ENCODE results near the gene C1orf35. TPM values are rescaled to one million over a fixed set of nuclear protein-coding genes. Genes with fewer than 3 reads are reported as not detected.

The C1orf35 gene
- total and polyA plus RNA-seq, 2 donors = 4.3 to 25.7 TPM

GRCh38 chr1:228146417-228147150 lies 43.5 kb upstream of the C1orf35 start:
- 86% methylated on average over 18 of the region's 18 CpGs for WGBS

DNA sequence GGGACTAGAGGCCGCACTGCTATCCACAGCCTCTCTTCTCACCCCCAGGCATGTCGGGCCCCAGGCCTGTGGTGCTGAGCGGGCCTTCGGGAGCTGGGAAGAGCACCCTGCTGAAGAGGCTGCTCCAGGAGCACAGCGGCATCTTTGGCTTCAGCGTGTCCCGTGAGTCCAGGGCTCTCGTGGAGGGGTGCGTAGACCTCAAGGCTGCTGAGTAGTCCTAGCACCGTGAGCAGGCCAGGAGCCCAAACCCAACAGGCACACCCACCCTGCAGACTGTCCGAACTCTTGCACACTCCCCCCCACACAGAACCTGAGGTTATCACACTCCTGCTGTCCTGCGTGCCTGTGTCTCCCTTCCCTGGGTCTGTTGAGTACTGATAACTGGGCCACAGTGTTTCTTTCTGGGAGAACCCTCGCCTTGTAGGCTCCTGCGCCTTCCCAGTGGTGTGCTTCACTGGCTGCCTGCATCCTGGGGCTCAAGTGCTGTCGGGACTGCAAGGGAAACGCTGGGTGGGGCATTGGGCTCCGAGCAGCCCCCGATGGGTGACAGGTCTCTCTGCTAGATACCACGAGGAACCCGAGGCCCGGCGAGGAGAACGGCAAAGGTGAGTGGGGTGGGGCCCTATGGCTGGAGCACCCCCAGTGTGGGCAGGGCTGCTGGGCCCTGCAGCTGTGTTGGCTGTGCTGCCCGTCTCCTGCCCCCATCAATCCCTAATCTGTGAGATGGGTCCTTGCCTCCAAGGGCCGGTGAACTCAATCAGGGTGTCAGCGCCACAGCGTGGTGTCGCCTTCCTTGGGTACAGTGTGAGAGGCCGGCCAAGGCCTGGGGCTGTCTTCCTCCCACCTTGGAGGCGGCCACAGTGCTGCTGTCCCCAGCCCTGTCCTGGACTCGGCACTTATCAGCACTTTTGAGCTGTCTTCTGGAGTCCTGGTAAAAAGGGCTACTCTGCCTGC lies 42.6 kb upstream of the C1orf35 start:
- Histone ChIP-seq H3K4me1 (ENCODE audit: insufficient read depth) (no peaks in the 10 kb centered on the region), H3K36me3 (ENCODE audit: insufficient read depth) (no peaks in the 10 kb centered on the region), H3K4me3 (ENCODE audit: low read depth, low read length) (no peak overlapping the region), H3K27ac (ENCODE audit: low read depth) (no peak overlapping the region)
- 89% methylated on average over 31 of the region's 31 CpGs for WGBS
- no peak for DNase-seq (ENCODE audit: extremely low spot score)

More at GRCh38 chr1:228146417-228147150, 43.5 kb upstream of the C1orf35 start:
- H3K4me3 ChIP-seq (ENCODE audit: low read depth, low read length) = no peak overlapping the region
- H3K4me1 ChIP-seq (ENCODE audit: insufficient read depth) = no peaks in the 10 kb centered on the region
- DNase-seq (ENCODE audit: extremely low spot score) = no peak
- H3K36me3 ChIP-seq (ENCODE audit: insufficient read depth) = no peaks in the 10 kb centered on the region
- H3K27ac ChIP-seq (ENCODE audit: low read depth) = no peak overlapping the region

DNA sequence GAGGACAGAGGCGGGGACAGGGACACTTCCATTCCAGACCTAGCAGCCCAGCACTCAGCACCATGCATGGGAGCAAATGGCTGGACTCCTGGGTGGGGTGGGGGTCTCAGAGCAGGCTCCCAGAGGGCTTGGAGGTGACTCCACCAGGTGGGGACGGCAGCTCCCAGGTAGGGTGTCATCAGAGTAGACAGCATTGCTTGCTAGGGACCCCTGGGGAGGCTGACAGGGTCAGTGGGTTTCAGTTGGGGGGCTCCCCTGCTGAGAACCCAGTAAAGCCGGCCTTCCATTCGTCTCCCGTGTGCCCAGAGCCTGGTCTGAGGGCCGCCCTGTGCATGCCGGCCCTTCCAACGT lies 41.8 kb upstream of the C1orf35 start:
- DNase-seq (ENCODE audit: extremely low spot score) = no peak
- no peaks in the 10 kb centered on the region for H3K4me1 ChIP-seq (ENCODE audit: insufficient read depth)
- H3K4me3 ChIP-seq (ENCODE audit: low read depth, low read length) = no peak overlapping the region
- no peak overlapping the region for H3K27ac ChIP-seq (ENCODE audit: low read depth)
- H3K36me3 ChIP-seq (ENCODE audit: insufficient read depth) = no peaks in the 10 kb centered on the region
- 86% methylated on average over 8 of the region's 8 CpGs for WGBS

DNA sequence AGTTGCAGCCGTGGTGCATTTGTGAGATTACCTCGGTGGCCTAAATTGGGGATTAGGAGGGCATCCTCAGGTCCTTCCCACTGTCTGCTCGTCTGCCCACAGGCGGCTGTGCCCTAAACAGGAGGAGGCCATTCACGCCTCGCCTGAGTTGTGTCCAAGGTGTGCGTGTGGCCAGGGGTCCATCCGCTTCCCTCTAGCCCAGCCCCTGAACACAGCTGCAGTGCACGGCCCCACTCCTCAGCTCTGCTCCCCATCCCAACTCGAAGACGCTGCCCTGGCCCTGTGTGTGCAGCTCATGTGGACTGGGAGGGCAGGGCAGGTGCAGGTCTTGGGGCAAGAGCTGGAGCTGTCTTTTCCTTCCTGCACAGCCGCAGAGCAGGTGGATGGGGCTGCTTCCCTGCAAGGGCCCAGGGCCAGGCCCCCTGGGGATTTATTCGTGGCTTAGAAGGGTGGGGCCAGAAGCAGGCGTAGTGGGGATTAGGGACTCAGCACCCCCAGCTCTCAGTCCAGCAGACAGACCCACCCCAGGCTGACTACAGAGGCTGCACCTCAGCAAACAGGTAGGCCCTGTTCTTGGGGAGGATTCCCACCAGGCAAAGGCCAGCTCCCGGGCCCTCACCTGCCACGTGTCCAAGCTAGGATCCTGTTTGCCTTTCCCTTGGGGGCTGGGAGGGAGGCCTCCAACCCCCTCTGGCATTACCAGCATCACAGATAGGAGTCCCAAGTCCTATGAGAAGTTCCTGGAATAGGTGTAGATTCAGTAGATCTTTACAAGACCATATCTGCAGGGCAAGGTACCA lies 41.3 kb upstream of the C1orf35 start:
- DNase-seq (ENCODE audit: extremely low spot score) = no peak
- no peak overlapping the region for H3K4me3 ChIP-seq (ENCODE audit: low read depth, low read length)
- WGBS = 78% methylated on average over 16 of the region's 16 CpGs
- no peaks in the 10 kb centered on the region for H3K36me3 ChIP-seq (ENCODE audit: insufficient read depth)
- H3K4me1 ChIP-seq (ENCODE audit: insufficient read depth) = no peaks in the 10 kb centered on the region
- H3K27ac ChIP-seq (ENCODE audit: low read depth) = no peak overlapping the region

- WGBS = 88% methylated on average over 12 of the region's 12 CpGs
- no peak for DNase-seq (ENCODE audit: extremely low spot score)
- Histone ChIP-seq H3K36me3 (ENCODE audit: insufficient read depth) (no peaks in the 10 kb centered on the region), H3K4me1 (ENCODE audit: insufficient read depth) (no peaks in the 10 kb centered on the region), H3K4me3 (ENCODE audit: low read depth, low read length) (no peak overlapping the region), H3K27ac (ENCODE audit: low read depth) (no peak overlapping the region)
Observed at GRCh38 chr1:228143480-228144192, 40.5 kb upstream of the C1orf35 start.

GRCh38 chr1:228142701-228143136 lies 39.6 kb upstream of the C1orf35 start:
- 80% methylated on average over 11 of the region's 11 CpGs for WGBS
- Histone ChIP-seq H3K27ac (ENCODE audit: low read depth) (no peak overlapping the region), H3K36me3 (ENCODE audit: insufficient read depth) (no peaks in the 10 kb centered on the region), H3K4me1 (ENCODE audit: insufficient read depth) (no peaks in the 10 kb centered on the region), H3K4me3 (ENCODE audit: low read depth, low read length) (no peak overlapping the region)
- DNase-seq (ENCODE audit: extremely low spot score) = no peak

GRCh38 chr1:228142155-228142691 lies 39.1 kb upstream of the C1orf35 start:
- Histone ChIP-seq H3K4me1 (ENCODE audit: insufficient read depth) (no peaks in the 10 kb centered on the region), H3K27ac (ENCODE audit: low read depth) (no peak overlapping the region), H3K4me3 (ENCODE audit: low read depth, low read length) (no peak overlapping the region), H3K36me3 (ENCODE audit: insufficient read depth) (no peaks in the 10 kb centered on the region)
- WGBS = 75% methylated on average over 16 of the region's 16 CpGs
- DNase-seq (ENCODE audit: extremely low spot score) = no peak

- Histone ChIP-seq H3K4me3 (ENCODE audit: low read depth, low read length) (peak overlapping the region; percentile 69), H3K36me3 (ENCODE audit: insufficient read depth) (no peaks in the 10 kb centered on the region), H3K27ac (ENCODE audit: low read depth) (no peak overlapping the region), H3K4me1 (ENCODE audit: insufficient read depth) (no peaks in the 10 kb centered on the region)
- DNase-seq (ENCODE audit: extremely low spot score) = no peak
- WGBS = 42% methylated on average over 27 of the region's 27 CpGs
Observed at GRCh38 chr1:228141226-228142044, 38.3 kb upstream of the C1orf35 start.

DNA sequence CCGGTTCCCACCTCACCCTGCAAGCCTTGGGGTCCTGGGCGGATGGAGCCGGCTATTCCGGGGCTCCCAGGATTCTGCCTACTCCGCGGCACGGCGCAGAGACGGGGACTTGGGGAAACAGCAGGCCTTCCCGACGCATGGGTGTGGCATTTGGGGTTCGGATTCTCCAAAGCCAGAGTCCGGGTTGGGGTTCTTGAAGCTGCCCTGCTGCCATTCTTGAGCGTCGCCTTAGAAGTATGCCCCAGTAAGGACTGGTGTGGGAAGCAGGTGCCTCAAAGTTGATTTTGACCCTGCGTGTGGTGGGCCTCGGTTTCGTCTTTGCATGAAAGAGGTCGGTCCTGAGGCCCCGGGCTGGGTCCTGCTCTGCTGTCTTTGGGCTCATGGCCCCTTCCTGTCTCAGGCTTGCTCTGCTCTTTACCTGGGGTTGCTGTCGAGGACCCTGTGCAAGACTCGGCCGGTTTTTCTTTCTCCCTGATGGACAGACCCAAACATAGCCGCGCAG lies 37.6 kb upstream of the C1orf35 start:
- Histone ChIP-seq H3K4me3 (ENCODE audit: low read depth, low read length) (peak overlapping the region; percentile 69), H3K36me3 (ENCODE audit: insufficient read depth) (no peaks in the 10 kb centered on the region), H3K27ac (ENCODE audit: low read depth) (peak overlapping the region; percentile 90), H3K4me1 (ENCODE audit: insufficient read depth) (no peaks in the 10 kb centered on the region)
- 5% methylated on average over 25 of the region's 25 CpGs for WGBS
- DNase-seq (ENCODE audit: extremely low spot score) = no peak

GRCh38 chr1:228139931-228140723 lies 37.0 kb upstream of the C1orf35 start, which contains the start of gene GUK1:
Gene GUK1, plus strand, starts transcription at chr1:228140279. Its CDS starts 24 bp downstream, at chr1:228140303.
- no peaks in the 10 kb centered on the region for H3K4me1 ChIP-seq (ENCODE audit: insufficient read depth)
- DNase-seq (ENCODE audit: extremely low spot score) = peak; percentile 92
- peak within 1 kb of the TSS; percentile 90 for H3K27ac ChIP-seq (ENCODE audit: low read depth)
- under 1% methylated on average over 95 of the region's 95 CpGs for WGBS
- peak within 1 kb of the TSS; percentile 69 for H3K4me3 ChIP-seq (ENCODE audit: low read depth, low read length)
- H3K36me3 ChIP-seq (ENCODE audit: insufficient read depth) = no peaks in the 10 kb centered on the region

GRCh38 chr1:228139406-228139930 lies 36.3 kb upstream of the C1orf35 start:
- Histone ChIP-seq H3K4me1 (ENCODE audit: insufficient read depth) (no peaks in the 10 kb centered on the region), H3K27ac (ENCODE audit: low read depth) (peak overlapping the region; percentile 89), H3K36me3 (ENCODE audit: insufficient read depth) (no peaks in the 10 kb centered on the region), H3K4me3 (ENCODE audit: low read depth, low read length) (peak overlapping the region; percentile 34)
- 19% methylated on average over 30 of the region's 30 CpGs for WGBS
- DNase-seq (ENCODE audit: extremely low spot score) = no peak

Data from urinary bladder (tissue), 4 donors.